ENCODE results near the gene SLC48A1.

DNA sequence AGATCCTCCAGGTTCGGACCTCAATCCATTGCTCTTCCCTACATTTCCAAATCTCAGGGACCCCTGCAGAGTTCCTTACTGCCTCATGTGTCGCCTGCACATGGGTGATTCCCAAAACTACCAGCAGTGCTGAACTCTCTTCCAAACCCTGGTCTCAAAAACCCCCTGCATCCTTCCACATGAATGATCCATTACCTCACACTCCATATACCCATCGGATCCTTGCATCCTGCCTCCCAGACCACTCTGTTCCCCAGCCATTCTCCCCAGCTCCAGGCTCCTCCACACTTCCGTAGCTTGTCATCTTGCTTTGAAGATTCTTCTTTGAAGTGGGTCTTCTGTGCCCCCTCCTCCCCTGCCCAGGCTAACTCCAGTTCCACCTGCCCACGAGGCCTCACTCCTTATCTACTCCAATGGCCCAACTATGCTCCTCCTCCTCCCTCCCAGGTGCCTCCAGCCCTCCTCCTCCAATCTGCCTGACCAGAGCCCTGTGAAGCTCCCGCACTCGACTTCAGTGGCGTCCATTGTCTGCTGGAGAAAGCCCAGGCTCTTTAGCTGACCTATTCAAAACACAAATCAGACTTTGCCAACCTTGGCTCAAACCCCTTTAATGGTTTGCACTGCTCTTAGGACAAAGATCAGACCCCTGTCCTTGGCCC is 28.1 kb upstream of the SLC48A1 start:
- TF ChIP-seq CTCF (IDR thresholded peaks at IDR 0.05) (no peak), POLR2A (IDR thresholded peaks at IDR 0.05) (no peak)

All from prostate gland (tissue), 2 donors.